A549 (cell line): ENCODE results near the gene ERCC5. TPM values are rescaled to one million over a fixed set of nuclear protein-coding genes. Genes with fewer than 3 reads are reported as not detected.
A peak's percentile ranks its signal among the peaks of the same experiment; 100 is the strongest.

Source experiments
- ATAC-seq, 2 experiments: fragments of 200-7000 bp in 1 of 2; fragments of >200 bp in 1 of 2; cut with Nextera tagmentation in 1 of 2; cut with Tn5 transposase in 1 of 2; 3 replicates each; pipeline versions ENCODE4 v1.8.0 to v1.9.1; 2018 to 2020; ENCODE audit warnings: mild to moderate bottlenecking in 1 of 2, moderate library complexity in 1 of 2
- CTCF ChIA-PET: fragments of 300-600 bp; sonication (Branson Sonifier 250); formaldehyde crosslinking; extraction: SDS; loops from one replicate; lab custom pipeline; 2021; ENCODE audit warnings: antibody characterized with exemption, inconsistent platforms; lab: Yijun Ruan, JAX
- POLR2A ChIA-PET: fragments of 350-600 bp; formaldehyde crosslinking; extraction: SDS; loops from one replicate; lab custom pipeline; 2021; ENCODE audit warnings: antibody characterized with exemption, inconsistent platforms; lab: Yijun Ruan, JAX
- DNase-seq, 2 experiments: peaks; one replicate each; pipeline versions ENCODE4 v3.0.0 to v3.0.0-alpha.2; 2011 to 2016; ENCODE audit warnings: low read depth in 1 of 2, low spot score in 1 of 2
- FAIRE-seq: peaks from 2 replicates; lab custom pipeline; 2011; peaks lifted over from hg19 to GRCh38; lab: Jason Lieb, UNC
- H3K27ac ChIP-seq, 2 experiments: fragments of >200 bp; sonication (Bioruptor Twin); formaldehyde crosslinking; 3 replicates each; pipeline ENCODE4 v1.5.1; 2016 to 2017
- H3K4me1 ChIP-seq: fragments of >200 bp; sonication (Bioruptor Twin); formaldehyde crosslinking; 3 replicates; pipeline ENCODE4 v1.6.1; 2016
- H3K4me2 ChIP-seq: fragments of >200 bp; sonication (Bioruptor Twin); formaldehyde crosslinking; 3 replicates; pipeline ENCODE4 v1.6.1; 2016
- H3K4me3 ChIP-seq: fragments of >200 bp; sonication (Bioruptor Twin); formaldehyde crosslinking; 3 replicates; pipeline ENCODE4 v1.5.1; 2016
- H3K9me3 ChIP-seq: fragments of >200 bp; sonication (Bioruptor Twin); formaldehyde crosslinking; 3 replicates; pipeline ENCODE4 v1.6.1; 2016
- ATOH8 ChIP-seq: fragments of 250-450 bp; sonication (Bioruptor Pico); IDR thresholded peaks from 2 replicates; pipeline ENCODE4 v1.5.0; 2020; ENCODE audit warnings: low read depth, mild to moderate bottlenecking, moderate library complexity
- CBX2 ChIP-seq: fragments of 200-600 bp; sonication (generic); IDR thresholded peaks from 2 replicates; pipeline ENCODE4 v1.6.1; 2016; ENCODE audit warnings: low read depth, mild to moderate bottlenecking, borderline replicate concordance
- CBX8 ChIP-seq: fragments of 200-600 bp; sonication (generic); IDR thresholded peaks from 2 replicates; pipeline ENCODE4 v1.6.1; 2016
- CHD2 ChIP-seq: fragments of 150-350 bp; IDR thresholded peaks from 2 replicates; pipeline ENCODE4 v1.6.1; 2014; ENCODE audit warnings: low read length; ENCODE audit not compliant: partially characterized antibody
- CHD4 ChIP-seq: fragments of 200-600 bp; sonication (generic); IDR thresholded peaks from 2 replicates; pipeline ENCODE4 v1.6.1; 2016; ENCODE audit warnings: antibody characterized with exemption, mild to moderate bottlenecking, borderline replicate concordance
- EHF ChIP-seq: fragments of 250-450 bp; sonication (Bioruptor Pico); IDR thresholded peaks from 2 replicates; pipeline ENCODE4 v1.5.0; 2020; ENCODE audit warnings: mild to moderate bottlenecking
- EHMT2 ChIP-seq: fragments of 200-600 bp; sonication (generic); IDR thresholded peaks from 2 replicates; pipeline ENCODE4 v1.6.1; 2016; ENCODE audit warnings: antibody characterized with exemption, low read depth, mild to moderate bottlenecking, moderate library complexity
- FOSL2 ChIP-seq, 2 experiments: fragments of 450-650 bp in 1 of 2; fragments of >200 bp in 1 of 2; sonication (Bioruptor Twin) in 1 of 2; formaldehyde crosslinking; IDR thresholded peaks; 2 replicates each; pipeline versions ENCODE4 v1.5.0 to v1.6.1; 2016 to 2020; ENCODE audit warnings: mild to moderate bottlenecking in 1 of 2, moderate library complexity in 1 of 2
- FOXS1 ChIP-seq: fragments of 250-450 bp; sonication (Bioruptor Pico); IDR thresholded peaks from 2 replicates; pipeline ENCODE4 v1.5.0; 2020; ENCODE audit warnings: mild to moderate bottlenecking, moderate library complexity
- GATA3 ChIP-seq: IDR thresholded peaks from 2 replicates; pipeline ENCODE4 v1.6.1; 2012; ENCODE audit warnings: borderline replicate concordance
- HDAC2 ChIP-seq: fragments of 200-600 bp; sonication (generic); IDR thresholded peaks from 2 replicates; pipeline ENCODE4 v1.6.1; 2016
- HEYL ChIP-seq: fragments of 250-450 bp; sonication (Bioruptor Pico); IDR thresholded peaks from 2 replicates; pipeline ENCODE4 v1.8.0; 2021; ENCODE audit warnings: mild to moderate bottlenecking, moderate library complexity
- KDM1A ChIP-seq: fragments of 200-600 bp; sonication (generic); IDR thresholded peaks from 2 replicates; pipeline ENCODE4 v1.6.1; 2016; ENCODE audit warnings: low read depth, mild to moderate bottlenecking
- MAFK ChIP-seq: fragments of 450-650 bp; IDR thresholded peaks from 2 replicates; pipeline ENCODE4 v1.6.1; 2014; ENCODE audit not compliant: partially characterized antibody
- MAX ChIP-seq: IDR thresholded peaks from 2 replicates; pipeline ENCODE4 v1.6.1; 2012
- NFE2L2 ChIP-seq: fragments of 150-350 bp; conservative IDR thresholded peaks from 2 replicates; pipeline ENCODE4 v1.6.1; 2014; ENCODE audit warnings: low read length
- NPAS2 ChIP-seq: fragments of 250-450 bp; sonication (Bioruptor Pico); IDR thresholded peaks from 2 replicates; pipeline ENCODE4 v1.8.0; 2022; ENCODE audit warnings: mild to moderate bottlenecking, moderate library complexity, borderline replicate concordance
- NR3C1 ChIP-seq: fragments of >200 bp; sonication (Bioruptor Twin); formaldehyde crosslinking; IDR thresholded peaks from 3 replicates; pipeline ENCODE4 v1.6.1; 2017
- PBX3 ChIP-seq: IDR thresholded peaks from 2 replicates; pipeline ENCODE4 v1.6.1; 2012
- PHF8 ChIP-seq: fragments of 200-600 bp; sonication (generic); IDR thresholded peaks from 2 replicates; pipeline ENCODE4 v1.6.1; 2016; ENCODE audit warnings: low read depth, mild to moderate bottlenecking, antibody characterized with exemption, moderate library complexity, borderline replicate concordance
- POLR2AphosphoS2 ChIP-seq: conservative IDR thresholded peaks from 2 replicates; pipeline ENCODE4 v1.6.1; 2012; ENCODE audit warnings: low read length, improper control_type of control experiment, inconsistent platforms
- RARB ChIP-seq: fragments of 250-450 bp; sonication (Bioruptor Pico); IDR thresholded peaks from 2 replicates; pipeline ENCODE4 v1.8.0; 2021; ENCODE audit warnings: mild to moderate bottlenecking, moderate library complexity
- SMC3 ChIP-seq: fragments of >200 bp; sonication (Bioruptor Twin); formaldehyde crosslinking; IDR thresholded peaks from 3 replicates; pipeline ENCODE4 v1.6.1; 2018; ENCODE audit warnings: inconsistent platforms
- TFCP2L1 ChIP-seq: fragments of 250-450 bp; sonication (Bioruptor Pico); IDR thresholded peaks from 2 replicates; pipeline ENCODE4 v1.5.0; 2021; ENCODE audit warnings: mild to moderate bottlenecking
- TP53 ChIP-seq: fragments of 250-450 bp; sonication (Bioruptor Pico); IDR thresholded peaks from 2 replicates; pipeline ENCODE4 v1.5.0; 2021; ENCODE audit warnings: mild to moderate bottlenecking, moderate library complexity
- ZC3H11A ChIP-seq: fragments of 450-650 bp; IDR thresholded peaks from 2 replicates; pipeline ENCODE4 v1.6.1; 2014; ENCODE audit warnings: antibody characterized with exemption, mild to moderate bottlenecking
- ZFP36 ChIP-seq: fragments of 450-650 bp; IDR thresholded peaks from 2 replicates; pipeline ENCODE4 v1.6.1; 2014; ENCODE audit warnings: borderline replicate concordance; ENCODE audit not compliant: partially characterized antibody
- ZNF302 ChIP-seq: fragments of 250-450 bp; sonication (Bioruptor Pico); IDR thresholded peaks from 2 replicates; pipeline ENCODE4 v1.9.0; 2021; ENCODE audit warnings: inconsistent platforms, mild to moderate bottlenecking, moderate library complexity
- WGBS: methylation state at CpG from one replicate; pipeline ENCODE4 v1.1.6; 2017; ENCODE audit errors: missing lambda C conversion rate; 5-methylcytosine and 5-hydroxymethylcytosine counted together
- polyA minus RNA-seq: library from RNA; depleted of rRNA, polyadenylated mRNA; stranded (reverse); fragments of >200 nt; gene quantifications from 2 replicates; pipeline ENCODE4 v1.2.3, GENCODE V29; 2011; rRNA and poly(A)+ RNA removed
- polyA plus RNA-seq, 4 experiments: library from polyadenylated mRNA; depleted of rRNA in 3 of 4; stranded (reverse); fragments of >200 nt; fragmentation: RNase III in 1 of 4; extraction: RNeasy Plus Mini Kit Qiagen cat#74134 plus additional on column Dnase treatment in 1 of 4; gene quantifications; 2 replicates in 3 of 4; 3 replicates in 1 of 4; pipeline ENCODE4 v1.2.3, GENCODE V29; 2011 to 2017
- TF ChIP-seq, protein P1 (sequence below): fragments of 200-600 bp; sonication (generic); IDR thresholded peaks from 2 replicates; pipeline ENCODE4 v1.6.1; 2016; ENCODE audit warnings: antibody characterized with exemption, mild to moderate bottlenecking, moderate library complexity
- TF ChIP-seq, protein P2 (sequence below): IDR thresholded peaks from 2 replicates; pipeline ENCODE4 v1.6.1; 2012; ENCODE audit warnings: low read depth, borderline replicate concordance
- TF ChIP-seq, protein P3 (sequence below): fragments of 250-450 bp; sonication (Bioruptor Pico); IDR thresholded peaks from 2 replicates; pipeline ENCODE4 v1.5.0; 2021; ENCODE audit warnings: mild to moderate bottlenecking, moderate library complexity, borderline replicate concordance

ERCC5 gene
- polyA plus RNA-seq (2011; rRNA removed): 19.5 and 24.4 TPM in 2 replicates
- 3.5 and 4.7 TPM in 2 replicates for polyA plus RNA-seq (2012; cell fraction: cytosol; rRNA removed)
- 4.0 and 5.7 TPM in 2 replicates for polyA plus RNA-seq (2012; cell fraction: nucleus; rRNA removed)
- polyA plus RNA-seq (2017; fragmentation: RNase III; extraction: RNeasy Plus Mini Kit Qiagen cat#74134 plus additional on column Dnase treatment): 17.3 to 20.5 TPM (median 19.3 TPM) in 3 replicates
- 10.1 and 13.5 TPM in 2 replicates for polyA minus RNA-seq

GRCh38 chr13:102845630-102846260 is at the start of gene ERCC5:
Gene ERCC5 (plus strand): TSS chr13:102846032. CDS start chr13:102846267, 235 bp downstream.
- Histone ChIP-seq H3K27ac (peak within 1 kb of the TSS; percentile 84 to 96), H3K4me2 (peak within 1 kb of the TSS; percentile 95), H3K4me1 (peaks cover 8% of the 10 kb centered on the region; the same call in 1 of the 3 replicates), H3K9me3 (no peaks in the 10 kb centered on the region), H3K4me3 (peak within 1 kb of the TSS; percentile 99)
- POLR2A ChIA-PET: interaction anchor here (0.6 to 2.5 kb wide), 13 partner anchors 9 to 267 kb away, joined by 3 to 23 read pairs (median 4); partner anchors contain the start of genes TEX30 and TPP2
- 0% methylated on average over 13 of the region's 49 CpGs for WGBS
- FAIRE-seq: no peak
- CTCF ChIA-PET: interaction anchor here (0.7 to 3.6 kb wide), 10 partner anchors 9 to 266 kb away, joined by 3 to 12 read pairs (median 4); partner anchors contain the start of gene TEX30
- peak; percentile 94 to 96 for ATAC-seq
- DNase-seq: peak; percentile 28 to 95
- TF ChIP-seq EHMT2: no peak
- TF ChIP-seq, protein P1, sequence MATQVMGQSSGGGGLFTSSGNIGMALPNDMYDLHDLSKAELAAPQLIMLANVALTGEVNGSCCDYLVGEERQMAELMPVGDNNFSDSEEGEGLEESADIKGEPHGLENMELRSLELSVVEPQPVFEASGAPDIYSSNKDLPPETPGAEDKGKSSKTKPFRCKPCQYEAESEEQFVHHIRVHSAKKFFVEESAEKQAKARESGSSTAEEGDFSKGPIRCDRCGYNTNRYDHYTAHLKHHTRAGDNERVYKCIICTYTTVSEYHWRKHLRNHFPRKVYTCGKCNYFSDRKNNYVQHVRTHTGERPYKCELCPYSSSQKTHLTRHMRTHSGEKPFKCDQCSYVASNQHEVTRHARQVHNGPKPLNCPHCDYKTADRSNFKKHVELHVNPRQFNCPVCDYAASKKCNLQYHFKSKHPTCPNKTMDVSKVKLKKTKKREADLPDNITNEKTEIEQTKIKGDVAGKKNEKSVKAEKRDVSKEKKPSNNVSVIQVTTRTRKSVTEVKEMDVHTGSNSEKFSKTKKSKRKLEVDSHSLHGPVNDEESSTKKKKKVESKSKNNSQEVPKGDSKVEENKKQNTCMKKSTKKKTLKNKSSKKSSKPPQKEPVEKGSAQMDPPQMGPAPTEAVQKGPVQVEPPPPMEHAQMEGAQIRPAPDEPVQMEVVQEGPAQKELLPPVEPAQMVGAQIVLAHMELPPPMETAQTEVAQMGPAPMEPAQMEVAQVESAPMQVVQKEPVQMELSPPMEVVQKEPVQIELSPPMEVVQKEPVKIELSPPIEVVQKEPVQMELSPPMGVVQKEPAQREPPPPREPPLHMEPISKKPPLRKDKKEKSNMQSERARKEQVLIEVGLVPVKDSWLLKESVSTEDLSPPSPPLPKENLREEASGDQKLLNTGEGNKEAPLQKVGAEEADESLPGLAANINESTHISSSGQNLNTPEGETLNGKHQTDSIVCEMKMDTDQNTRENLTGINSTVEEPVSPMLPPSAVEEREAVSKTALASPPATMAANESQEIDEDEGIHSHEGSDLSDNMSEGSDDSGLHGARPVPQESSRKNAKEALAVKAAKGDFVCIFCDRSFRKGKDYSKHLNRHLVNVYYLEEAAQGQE: no peak
- no peak for TF ChIP-seq ZC3H11A
- no peak for TF ChIP-seq FOXS1
- TF ChIP-seq ATOH8: no peak
- TF ChIP-seq FOSL2 (IDR thresholded peaks at IDR 0.05): no peak
- 0 out of 2 replicates have a peak, but pooled peaks have one; percentile 9 for TF ChIP-seq FOSL2 (CRISPR knock-in tag; IDR thresholded peaks at IDR 0.05)
- no peak for TF ChIP-seq CBX8
- TF ChIP-seq HEYL: no peak
- TF ChIP-seq RARB (CRISPR knock-in tag): no peak
- TF ChIP-seq HDAC2: no peak
- no peak for TF ChIP-seq NPAS2 (CRISPR knock-in tag)
- TF ChIP-seq SMC3: 0 out of 3 replicates have a peak, but pooled peaks have one; percentile 14
- TF ChIP-seq ZFP36: no peak
- TF ChIP-seq, protein P2, sequence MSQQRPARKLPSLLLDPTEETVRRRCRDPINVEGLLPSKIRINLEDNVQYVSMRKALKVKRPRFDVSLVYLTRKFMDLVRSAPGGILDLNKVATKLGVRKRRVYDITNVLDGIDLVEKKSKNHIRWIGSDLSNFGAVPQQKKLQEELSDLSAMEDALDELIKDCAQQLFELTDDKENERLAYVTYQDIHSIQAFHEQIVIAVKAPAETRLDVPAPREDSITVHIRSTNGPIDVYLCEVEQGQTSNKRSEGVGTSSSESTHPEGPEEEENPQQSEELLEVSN: peak; percentile 70; the same call in 1 of the 2 replicates
- TF ChIP-seq NR3C1: no peak
- no peak for TF ChIP-seq TFCP2L1
- no peak for TF ChIP-seq MAFK
- TF ChIP-seq NFE2L2: no peak
- TF ChIP-seq KDM1A: peak; percentile 35; the same call in 1 of the 2 replicates
- TF ChIP-seq, protein P3, sequence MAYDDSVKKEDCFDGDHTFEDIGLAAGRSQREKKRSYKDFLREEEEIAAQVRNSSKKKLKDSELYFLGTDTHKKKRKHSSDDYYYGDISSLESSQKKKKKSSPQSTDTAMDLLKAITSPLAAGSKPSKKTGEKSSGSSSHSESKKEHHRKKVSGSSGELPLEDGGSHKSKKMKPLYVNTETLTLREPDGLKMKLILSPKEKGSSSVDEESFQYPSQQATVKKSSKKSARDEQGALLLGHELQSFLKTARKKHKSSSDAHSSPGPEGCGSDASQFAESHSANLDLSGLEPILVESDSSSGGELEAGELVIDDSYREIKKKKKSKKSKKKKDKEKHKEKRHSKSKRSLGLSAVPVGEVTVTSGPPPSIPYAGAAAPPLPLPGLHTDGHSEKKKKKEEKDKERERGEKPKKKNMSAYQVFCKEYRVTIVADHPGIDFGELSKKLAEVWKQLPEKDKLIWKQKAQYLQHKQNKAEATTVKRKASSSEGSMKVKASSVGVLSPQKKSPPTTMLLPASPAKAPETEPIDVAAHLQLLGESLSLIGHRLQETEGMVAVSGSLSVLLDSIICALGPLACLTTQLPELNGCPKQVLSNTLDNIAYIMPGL (CRISPR knock-in tag): no peak
- no peak for TF ChIP-seq ZNF302 (CRISPR knock-in tag)
- no peak for TF ChIP-seq CHD4
- 0 out of 2 replicates have a peak, but pooled peaks have one; percentile 51 for TF ChIP-seq PHF8
- peak; percentile 90 for TF ChIP-seq MAX
- no peak for TF ChIP-seq CHD2
- peak; percentile 20; the same call in 1 of the 2 replicates for TF ChIP-seq GATA3
- TF ChIP-seq PBX3: no peak
- TF ChIP-seq TP53 (CRISPR knock-in tag): no peak
- TF ChIP-seq CBX2: no peak
- no peak for TF ChIP-seq POLR2AphosphoS2
- no peak; the same call in 1 of the 2 replicates for TF ChIP-seq EHF (CRISPR knock-in tag)
